ENCODE results near the gene GIGYF2.
"Not testable (repeated sequence)": the region's sequence is repeated elsewhere in the genome, so short reads cannot be mapped to it uniquely, and the experiment has no call there.

The GIGYF2 gene

DNA sequence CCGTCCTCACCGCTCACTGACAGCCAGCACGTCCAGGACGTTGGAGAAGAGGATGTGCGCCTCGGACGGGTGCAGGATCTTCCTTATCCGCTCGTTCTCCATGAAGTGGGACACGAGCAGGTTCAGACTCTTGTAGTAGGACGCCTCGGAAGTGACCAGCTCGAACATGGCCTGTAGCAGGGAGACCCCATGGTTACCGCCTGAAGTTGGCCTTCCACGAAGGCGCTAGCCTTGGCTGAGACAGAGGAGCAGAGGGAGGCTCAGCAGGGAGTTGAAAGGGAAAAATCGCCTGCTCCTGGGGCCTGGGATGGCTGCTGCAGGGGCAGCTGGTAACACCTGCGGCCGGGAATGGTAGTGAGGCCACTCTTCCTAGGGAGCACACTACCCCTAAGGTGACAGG is 197.6 kb downstream of the GIGYF2 start:
- DNase-seq (ENCODE audit: low spot score), result no peak

- DNase-seq (ENCODE audit: low spot score), result no peak
Measured at GRCh38 chr2:232896111-232896510, 199.0 kb downstream of the GIGYF2 start.

- no peak for DNase-seq (ENCODE audit: low spot score)
Measured at GRCh38 chr2:232896720-232897597, 199.8 kb downstream of the GIGYF2 start.

GRCh38 chr2:232897598-232898408 is 200.7 kb downstream of the GIGYF2 start:
- no peak for DNase-seq (ENCODE audit: low spot score)

GRCh38 chr2:232898592-232899543 is 201.7 kb downstream of the GIGYF2 start:
- no peak for DNase-seq (ENCODE audit: low spot score)

- no peak for DNase-seq (ENCODE audit: low spot score)
Measured at GRCh38 chr2:232900811-232901735, 203.9 kb downstream of the GIGYF2 start.

DNA sequence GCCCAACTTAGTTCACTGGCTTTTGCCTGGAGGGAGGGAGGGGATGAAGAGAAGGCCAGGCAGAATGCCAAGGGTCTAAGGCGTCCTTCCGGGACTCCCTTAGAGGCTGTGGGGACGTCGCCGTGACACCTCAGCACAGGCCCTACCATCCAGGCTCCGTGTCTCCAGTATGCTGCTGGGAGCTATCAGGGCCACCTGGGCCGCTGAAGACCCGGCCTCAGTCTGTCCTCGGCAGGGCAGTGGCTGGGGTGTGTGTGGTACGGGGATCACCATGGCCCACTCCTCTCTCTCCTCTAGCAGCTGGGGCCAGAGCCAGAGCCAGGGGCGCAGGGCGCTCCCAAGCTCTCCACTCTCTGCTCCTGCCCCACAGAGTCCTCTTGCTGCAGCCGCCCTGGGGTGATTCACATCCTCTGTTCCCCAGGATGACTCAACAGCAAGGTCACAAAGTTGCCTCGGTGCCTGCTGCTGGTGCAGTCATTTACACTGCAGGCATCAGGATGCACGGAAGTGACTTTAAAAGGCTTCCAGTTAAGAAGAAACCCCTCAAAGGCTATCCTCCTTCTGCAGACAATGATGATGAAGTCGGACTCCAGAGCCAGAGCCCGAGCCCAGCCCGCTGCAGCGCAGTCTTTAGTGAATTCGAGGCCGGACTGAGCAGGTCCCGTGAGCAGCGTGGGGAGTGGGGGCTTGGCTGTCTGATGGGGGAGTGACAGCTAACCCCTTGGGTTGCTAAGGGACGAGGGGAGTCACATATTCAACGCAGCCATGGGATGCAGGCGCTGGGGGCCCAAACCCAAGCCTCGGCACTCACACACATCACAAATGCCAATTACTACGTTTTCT is 204.8 kb downstream of the GIGYF2 start:
- DNase-seq (ENCODE audit: low spot score), result peak; percentile 80

DNA sequence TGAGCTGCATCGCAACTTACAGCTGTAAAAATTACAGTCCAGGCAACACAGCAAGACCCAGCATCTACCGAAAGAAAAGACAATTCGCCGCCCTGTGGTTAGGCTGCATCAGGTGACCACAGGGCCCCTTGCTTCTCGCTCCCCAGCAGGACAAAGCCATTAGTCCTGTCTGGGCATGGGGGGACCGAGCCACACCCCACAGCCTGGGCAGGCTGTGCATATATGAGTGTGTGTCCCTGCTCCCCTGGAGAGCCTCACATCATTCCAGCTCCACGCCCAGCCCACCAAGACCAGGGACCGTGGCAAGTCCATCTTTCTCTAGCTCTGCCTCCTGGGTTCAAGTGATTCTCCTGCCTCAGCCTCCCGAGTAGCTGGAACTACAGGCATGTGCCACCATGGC is 206.9 kb downstream of the GIGYF2 start:
- peak; percentile 16 for DNase-seq (ENCODE audit: low spot score)

GRCh38 chr2:232906867-232907717 is 210.0 kb downstream of the GIGYF2 start:
- not testable (repeated sequence) for DNase-seq (ENCODE audit: low spot score)

DNA sequence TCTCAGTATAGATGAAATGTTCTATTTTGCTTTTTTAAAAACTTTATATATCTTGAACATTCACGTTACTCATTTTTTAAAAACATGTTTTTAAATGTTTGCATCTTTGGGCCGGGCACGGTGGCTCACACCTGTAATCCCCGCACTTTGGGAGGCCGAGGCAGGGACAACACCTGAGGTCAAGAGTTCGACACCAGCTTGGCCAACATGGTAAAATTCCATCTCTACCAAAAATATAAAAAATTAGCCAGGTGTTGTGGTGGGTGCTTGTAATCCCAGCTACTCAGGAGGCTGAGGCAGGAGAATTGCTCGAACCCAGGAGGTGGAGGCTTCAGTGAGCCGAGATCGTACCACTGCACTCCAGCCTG is 210.6 kb downstream of the GIGYF2 start:
- not testable (repeated sequence) for DNase-seq (ENCODE audit: low spot score)

DNA sequence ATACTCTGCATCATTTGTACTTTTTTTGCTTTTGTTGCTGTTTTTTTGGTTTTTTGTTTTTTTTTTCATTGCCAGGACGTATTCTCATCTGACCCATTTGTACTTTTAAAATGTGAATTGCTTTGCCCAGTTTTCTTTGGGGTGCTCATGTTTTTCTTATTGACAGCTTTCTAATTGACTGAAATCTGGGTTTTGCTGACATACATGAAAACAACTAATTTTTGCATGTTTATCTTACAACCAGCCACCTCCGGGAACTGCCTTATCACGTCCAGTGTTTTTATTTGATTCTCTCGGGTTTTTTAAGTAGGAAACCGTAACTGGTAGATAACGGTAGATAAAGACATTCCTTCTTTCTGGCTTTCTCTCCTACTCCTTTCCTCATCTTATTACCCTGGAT is 211.6 kb downstream of the GIGYF2 start:
- DNase-seq (ENCODE audit: low spot score), result no peak

Data from SW480 (cell line).